Hematopoietic multipotent progenitor cell treated with erythropoietin and hydrocortisone succinate and interleukin-3 and kit ligand, for 6 days (in vitro differentiated cells): ENCODE measurements around the gene ZNF346.

ENCODE experiments used
- DNase-seq: peaks from one replicate; pipeline ENCODE4 v3.0.0-alpha.2; 2015

Gene ZNF346

DNA sequence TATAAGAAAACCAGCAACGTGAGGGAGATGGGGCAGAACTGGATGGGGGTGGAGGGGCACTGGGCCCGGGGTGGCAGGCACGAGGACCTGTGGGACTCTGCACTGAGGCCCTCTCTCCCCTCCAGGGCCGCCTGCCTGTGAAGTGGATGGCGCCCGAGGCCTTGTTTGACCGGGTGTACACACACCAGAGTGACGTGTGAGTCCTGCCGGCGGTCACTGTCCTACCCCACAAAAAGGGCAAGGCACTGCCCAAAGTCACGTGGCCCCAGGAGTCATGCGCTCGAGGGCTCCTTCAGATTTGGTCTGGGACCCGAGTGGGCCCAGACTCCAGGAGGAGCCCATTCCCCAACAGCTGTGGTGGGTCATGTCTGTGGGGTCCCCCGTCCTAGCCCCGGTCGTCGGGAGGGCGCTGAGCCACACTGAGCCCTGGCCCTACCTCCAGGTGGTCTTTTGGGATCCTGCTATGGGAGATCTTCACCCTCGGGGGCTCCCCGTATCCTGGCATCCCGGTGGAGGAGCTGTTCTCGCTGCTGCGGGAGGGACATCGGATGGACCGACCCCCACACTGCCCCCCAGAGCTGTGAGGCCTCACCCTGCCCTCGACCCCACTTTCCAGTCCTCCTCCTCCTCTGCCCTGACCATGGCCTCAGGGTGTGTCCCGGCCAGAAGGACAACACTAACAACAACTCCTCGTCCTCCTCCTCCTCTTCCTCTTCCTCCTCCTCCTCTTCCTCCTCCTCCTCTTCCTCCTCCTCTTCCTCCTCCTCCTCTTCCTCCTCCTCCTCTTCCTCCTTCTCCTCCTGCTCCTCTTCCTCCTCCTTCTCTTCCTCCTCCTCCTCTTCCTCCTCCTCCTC is 73.9 kb downstream of the ZNF346 start:
- DNase-seq = no peak

- no peak for DNase-seq
These were observed 74.8 kb downstream of the ZNF346 start for GRCh38 chr5:177097016-177097985.

GRCh38 chr5:177098120-177098469 is 75.6 kb downstream of the ZNF346 start:
- DNase-seq = no peak

GRCh38 chr5:177098470-177099141 is 76.1 kb downstream of the ZNF346 start:
- DNase-seq = no peak

- DNase-seq = no peak
These were observed 77.1 kb downstream of the ZNF346 start for GRCh38 chr5:177099422-177100093.

- DNase-seq = no peak
These were observed 78.2 kb downstream of the ZNF346 start for GRCh38 chr5:177100714-177101121.

DNA sequence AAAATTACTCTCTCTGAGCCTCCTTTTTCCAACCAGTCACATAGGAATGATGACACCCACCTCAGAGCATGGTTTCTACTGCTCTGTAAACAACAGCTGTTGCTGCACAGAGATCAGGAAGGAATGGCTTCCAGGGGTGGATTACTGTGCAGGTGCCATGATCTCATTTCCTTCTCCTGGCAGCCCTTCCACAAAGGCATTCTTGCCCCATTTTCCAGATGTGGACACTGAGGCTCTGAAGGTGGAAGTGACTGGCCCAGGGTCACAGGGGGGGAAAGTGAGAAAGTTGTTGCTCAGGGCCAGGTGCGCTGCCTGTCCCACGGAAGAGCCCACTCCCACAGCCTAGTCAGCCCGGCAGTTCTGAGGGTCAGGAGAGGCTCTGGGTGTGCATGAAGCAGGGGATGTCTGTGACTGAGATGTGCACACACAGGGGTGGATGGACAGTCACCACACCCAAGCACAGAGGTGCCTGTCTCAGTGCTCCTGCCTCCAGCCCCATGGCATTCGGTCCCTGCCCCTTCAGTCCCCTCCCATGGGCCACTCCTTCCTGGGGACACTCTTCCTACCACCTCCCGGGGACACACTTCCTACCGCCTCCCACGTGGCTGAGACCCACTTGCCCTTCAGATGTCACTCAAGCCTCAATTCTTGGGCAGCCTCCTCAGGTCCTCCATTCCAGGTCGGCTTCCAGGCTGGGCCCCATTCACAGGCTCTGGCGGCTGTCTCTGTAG is 81.2 kb downstream of the ZNF346 start:
- DNase-seq = no peak

DNA sequence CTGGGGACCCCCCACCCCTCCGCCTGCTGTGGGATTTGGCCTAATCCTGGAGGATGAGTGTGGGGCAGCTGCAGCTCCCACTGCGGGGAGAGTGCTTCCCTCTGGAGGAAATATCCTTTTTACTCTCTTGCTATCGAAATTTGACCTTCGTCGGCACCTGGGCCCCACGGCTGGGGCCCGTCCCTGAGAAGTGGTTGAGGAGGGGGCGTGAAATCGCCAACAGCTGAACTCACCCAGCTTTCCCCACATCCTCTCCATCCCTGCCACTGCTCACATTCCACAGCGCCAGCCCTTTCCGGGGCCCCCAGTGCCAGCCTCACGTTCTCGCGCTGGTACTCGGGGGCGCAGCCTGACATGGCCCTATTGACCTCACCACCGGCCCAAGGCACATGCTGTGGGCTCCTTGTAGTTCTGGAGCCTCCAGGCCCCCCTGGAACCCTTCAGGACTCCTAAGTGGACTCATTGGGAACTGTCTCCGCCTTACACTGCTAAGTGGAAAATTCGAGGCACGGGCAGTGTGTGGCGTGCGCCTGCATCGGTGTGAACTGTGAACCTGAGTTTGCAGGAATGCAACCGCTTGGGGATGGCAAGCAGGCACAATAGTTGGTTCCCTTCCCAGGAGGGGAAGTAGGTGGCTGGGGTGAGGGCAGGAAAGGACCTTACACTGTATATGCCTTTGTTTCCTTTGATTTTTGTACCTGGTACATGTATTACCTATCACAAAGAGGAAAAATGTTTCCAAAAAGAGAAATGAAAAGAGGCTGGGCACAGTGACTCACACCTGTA is 83.4 kb downstream of the ZNF346 start:
- no peak for DNase-seq

DNA sequence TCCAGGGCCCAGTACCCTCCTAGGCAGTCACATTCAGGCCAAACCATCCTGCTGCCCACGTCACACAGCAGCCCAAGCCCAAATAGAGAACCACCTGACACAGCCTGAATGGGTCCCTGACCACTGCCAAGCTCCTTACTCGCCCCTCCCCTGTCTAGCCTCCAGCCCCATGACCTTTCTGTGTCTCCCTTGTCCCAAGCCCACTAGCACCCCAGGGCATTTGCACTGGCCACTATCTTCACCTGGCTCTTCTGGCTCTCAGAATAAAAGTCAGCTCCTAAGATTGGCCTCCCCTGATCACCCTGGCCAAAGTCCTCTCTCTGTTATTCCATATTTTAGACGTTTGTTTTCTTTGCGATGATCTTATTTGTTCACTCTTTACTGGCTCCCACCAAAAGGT is 84.7 kb downstream of the ZNF346 start:
- no peak for DNase-seq

- DNase-seq = no peak
These were observed 87.3 kb downstream of the ZNF346 start for GRCh38 chr5:177109810-177110209.

DNA sequence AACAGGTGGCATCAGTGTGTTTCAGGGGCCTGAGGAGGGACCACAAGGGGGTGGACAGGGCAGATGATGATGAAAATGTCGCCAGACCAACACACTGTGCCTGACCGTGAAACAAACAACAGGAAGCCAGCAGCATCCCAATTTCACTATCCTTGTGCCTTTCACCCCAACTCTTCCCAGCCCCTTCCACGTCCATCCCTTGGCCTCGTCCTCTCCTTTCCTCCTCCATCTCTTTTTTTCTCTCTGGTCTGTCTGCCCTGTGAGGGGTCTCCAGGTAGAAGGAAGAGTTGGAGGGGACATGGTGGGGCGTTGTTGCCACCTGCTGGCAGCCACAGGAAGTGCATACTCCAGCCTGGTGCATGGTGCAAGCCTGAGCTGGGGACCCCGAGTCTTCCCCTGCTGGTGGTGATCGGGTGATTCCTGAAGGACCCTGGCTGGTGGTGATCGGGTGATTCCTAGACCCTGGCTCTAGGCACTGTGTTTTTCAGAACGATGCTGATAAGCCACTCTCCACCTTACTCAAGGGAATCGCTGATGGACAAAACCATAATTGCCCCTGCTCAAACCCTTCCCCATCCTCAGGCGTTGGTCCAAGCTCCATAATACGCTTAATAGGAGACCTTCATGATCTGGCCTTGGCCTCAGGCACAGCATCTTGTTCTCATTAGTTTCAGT is 89.4 kb downstream of the ZNF346 start:
- peak; percentile 70 for DNase-seq

DNA sequence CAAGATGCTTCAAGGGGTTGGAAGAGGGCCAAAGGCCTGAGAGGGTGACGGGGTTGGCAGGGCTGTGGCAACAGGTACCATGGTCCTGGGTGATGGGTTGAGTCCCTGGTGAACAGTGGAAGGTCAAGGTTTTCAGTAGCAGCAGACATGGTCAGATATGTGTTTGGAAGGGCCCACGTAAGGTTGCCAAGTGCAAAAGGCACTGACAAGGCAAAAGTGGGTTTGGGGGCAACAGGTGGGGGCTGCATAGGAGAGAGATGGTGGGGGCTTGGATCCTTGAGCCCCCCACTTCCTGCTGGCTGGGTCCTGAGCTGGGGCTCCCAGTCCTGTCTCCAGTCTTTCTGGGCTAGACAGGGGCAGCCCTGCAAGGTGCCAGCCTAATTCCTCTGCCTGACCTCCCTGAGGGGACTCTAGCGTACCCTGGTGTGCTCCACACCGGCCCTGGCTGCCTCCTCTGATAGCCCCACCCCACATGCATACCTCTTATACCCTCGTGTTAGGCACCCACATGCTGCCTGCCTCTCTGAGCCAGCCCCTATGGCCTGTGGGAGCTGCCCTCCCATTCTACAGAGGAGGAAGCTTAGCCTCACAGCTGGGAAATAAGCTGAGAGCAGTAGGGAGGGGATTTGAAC is 90.2 kb downstream of the ZNF346 start:
- no peak for DNase-seq

- DNase-seq = peak; percentile 91
These were observed 91.3 kb downstream of the ZNF346 start for GRCh38 chr5:177113566-177114424.

DNA sequence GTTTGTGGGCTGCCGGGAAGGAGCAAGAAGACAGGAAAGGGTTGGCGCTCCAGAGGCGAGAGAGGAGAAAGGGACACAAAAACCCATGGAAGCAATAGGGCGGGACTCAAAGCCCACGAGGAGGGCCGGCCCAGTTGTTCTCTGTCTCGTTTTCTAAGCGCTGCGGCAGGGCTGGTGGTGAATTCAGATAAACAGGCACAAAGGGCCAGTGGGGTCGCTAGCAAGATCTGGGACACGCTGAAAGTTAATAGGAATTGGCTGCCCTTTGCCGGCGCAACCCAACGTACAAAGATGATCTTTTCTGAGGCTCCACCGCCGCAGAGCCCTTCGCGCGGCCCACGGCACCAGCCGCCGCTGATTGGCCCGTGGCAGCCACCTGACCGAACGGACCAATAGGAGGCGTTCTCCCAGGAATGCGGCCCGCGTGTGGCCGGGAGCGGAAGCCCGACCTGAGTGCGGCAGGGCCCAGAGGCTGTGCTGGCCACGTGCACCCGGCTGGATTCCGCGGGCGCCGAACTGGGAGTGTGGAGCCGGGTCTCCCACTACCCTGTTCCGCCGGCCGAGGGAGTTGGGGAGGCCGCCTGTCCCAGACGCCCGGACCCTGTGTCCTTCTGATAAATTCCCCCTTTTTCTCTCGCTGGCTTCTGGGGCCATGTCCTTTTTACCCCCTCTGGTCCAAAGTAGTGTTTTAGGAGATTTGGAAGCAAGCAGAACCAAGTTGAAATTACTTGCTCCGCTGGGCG is 94.3 kb downstream of the ZNF346 start:
- DNase-seq = peak; percentile 90

DNA sequence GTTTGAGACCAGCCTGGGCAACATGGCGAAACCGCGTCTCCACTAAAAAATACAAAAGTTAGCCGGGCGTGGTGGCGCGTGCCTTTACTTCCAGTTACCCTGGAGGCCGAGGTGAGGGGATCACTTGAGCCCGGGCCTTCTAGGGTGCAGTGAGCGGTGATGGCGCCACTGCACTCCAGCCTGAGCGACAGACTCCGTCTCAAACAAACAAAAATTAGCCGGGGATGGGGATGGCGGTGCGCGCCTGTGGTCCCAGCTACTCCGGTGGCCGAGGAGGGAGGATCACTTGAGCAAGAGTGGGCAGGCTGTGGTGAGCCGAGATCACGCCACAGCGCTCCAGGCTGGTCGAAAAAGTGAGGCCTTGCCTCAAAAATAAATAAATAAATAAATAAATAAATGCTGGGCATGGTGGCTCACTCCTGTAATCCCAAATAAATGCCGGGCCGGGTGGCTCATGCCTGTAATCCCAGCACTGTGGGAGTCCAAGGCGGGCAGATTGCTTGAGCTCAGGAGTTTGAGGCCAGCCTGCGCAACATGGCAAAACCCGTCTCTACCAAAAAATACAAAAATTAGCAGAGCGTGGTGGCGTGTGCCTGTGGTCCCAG is 95.0 kb downstream of the ZNF346 start:
- no peak for DNase-seq

DNA sequence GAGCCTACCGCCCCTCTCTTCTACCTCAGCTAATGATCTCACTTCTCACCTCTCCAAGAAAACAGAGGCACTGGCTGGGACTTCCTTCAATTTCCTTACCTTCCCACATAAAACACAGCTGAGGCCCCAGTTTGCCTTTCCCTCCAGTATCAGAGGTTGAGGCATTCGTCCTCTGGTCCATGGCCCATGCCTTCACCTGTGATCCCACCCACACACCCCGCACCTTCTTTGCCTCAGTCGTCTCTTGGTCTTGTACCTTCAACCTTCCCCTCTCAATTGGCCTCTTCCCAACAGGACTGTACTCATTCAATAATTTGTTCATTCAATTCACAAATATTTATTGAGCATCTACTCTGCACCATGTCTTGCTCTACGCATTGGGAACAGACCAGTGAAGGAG is 100.1 kb downstream of the ZNF346 start:
- no peak for DNase-seq

DNA sequence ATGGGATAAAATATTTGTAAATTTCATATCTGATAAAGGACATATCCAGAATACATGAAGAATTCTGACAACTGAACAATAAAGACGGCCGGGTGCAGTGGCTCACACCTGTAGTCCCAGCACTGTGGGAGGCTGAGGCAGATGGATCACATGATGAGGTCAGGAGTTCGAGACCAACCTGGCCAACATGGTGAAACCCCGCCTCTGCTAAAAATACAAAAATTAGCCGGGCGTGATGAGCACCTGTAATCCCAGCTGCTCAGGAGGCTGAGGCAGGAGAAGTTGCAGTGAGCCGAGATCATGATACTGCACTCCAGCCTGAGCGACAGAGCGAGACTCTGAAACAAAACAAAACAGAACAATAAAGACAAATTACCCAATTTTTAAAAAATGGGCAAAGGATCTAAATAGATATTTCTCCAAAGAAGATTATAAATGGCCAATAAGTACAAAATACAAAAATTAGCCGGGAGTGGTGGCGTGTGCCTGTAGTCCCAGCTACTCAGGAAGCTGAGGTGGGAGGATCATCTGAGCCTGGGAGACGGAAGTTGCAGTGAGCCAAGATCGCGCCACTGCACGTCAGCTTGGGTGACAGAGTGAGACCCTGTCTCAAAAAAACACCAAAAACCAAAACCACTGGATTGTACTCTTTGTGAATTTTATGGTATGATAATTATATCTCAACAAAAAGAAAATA is 101.4 kb downstream of the ZNF346 start:
- DNase-seq = no peak
